ENCODE measurements around the gene PTPN1. TPM values are rescaled to one million over a fixed set of nuclear protein-coding genes. Genes with fewer than 3 reads are reported as not detected.

PTPN1 gene
- total RNA-seq, 1 donor from 2014 or later = 38.1 TPM

GRCh38 chr20:50527068-50527605 lies 17.0 kb downstream of the PTPN1 start:
- no peak for TF ChIP-seq EZH2phosphoT487 (IDR thresholded peaks at IDR 0.05)
- H3K4me3 ChIP-seq = no peak overlapping the region
- H3K79me2 ChIP-seq (ENCODE audit: low read depth) = peaks cover 95% of the 10 kb centered on the region
- Mint-ChIP-seq H3K4me1 (peaks cover 10% of the 10 kb centered on the region), H3K36me3 (peaks cover 6% of the 10 kb centered on the region), H3K9me3 (no peaks in the 10 kb centered on the region), H3K27ac (no peak overlapping the region), H3K27me3 (ENCODE audit: insufficient read depth, low read depth) (no peaks in the 10 kb centered on the region), H3K4me3 (no peak overlapping the region)
- no peak overlapping the region for H3K9ac ChIP-seq
- no peaks in the 10 kb centered on the region for H3F3A ChIP-seq (ENCODE audit: low read depth)
- H3K4me1 ChIP-seq = peaks cover 13% of the 10 kb centered on the region
- no peaks in the 10 kb centered on the region for H3K9me3 ChIP-seq (ENCODE audit: low read depth)
- H4K20me1 ChIP-seq (ENCODE audit: low read depth) = peaks cover 43% of the 10 kb centered on the region
- DNase-seq (ENCODE audit: low spot score) = no peak
- H2AFZ ChIP-seq (replicated peaks) = no peak overlapping the region
- no peaks in the 10 kb centered on the region for H3K36me3 ChIP-seq
- H3K27me3 ChIP-seq = no peaks in the 10 kb centered on the region
- no peak overlapping the region for H3K4me2 ChIP-seq
- no peak overlapping the region for H3K27ac ChIP-seq

DNA sequence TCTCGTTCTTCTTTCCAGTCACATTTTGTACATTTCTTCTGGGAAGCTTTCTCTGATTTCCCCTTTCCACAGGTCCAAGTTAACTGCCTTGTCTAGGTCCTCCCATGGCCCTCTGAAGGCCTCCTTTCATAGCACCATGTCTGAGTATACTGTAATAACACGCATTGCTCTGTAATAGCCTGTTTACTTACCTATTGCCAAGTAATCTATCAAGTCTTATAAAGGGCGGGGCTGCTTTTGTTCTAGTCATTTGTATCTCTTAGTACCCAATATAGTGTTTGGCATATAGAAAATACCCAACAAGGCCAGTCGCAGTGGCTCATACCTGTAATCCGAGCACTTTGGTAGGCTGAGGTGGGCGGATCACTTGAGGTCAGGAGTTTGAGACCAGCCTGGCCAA lies 17.9 kb downstream of the PTPN1 start:
- no peaks in the 10 kb centered on the region for H3K9me3 Mint-ChIP-seq
- no peak overlapping the region for H3K4me3 Mint-ChIP-seq
- H3K27me3 ChIP-seq = no peaks in the 10 kb centered on the region
- H3F3A ChIP-seq (ENCODE audit: low read depth) = no peaks in the 10 kb centered on the region
- H3K9me3 ChIP-seq (ENCODE audit: low read depth) = no peaks in the 10 kb centered on the region
- H3K36me3 Mint-ChIP-seq = peaks cover 4% of the 10 kb centered on the region
- no peaks in the 10 kb centered on the region for H3K27me3 Mint-ChIP-seq (ENCODE audit: insufficient read depth, low read depth)
- no peak for DNase-seq (ENCODE audit: low spot score)
- H3K4me1 ChIP-seq = peaks cover 21% of the 10 kb centered on the region
- peaks cover 48% of the 10 kb centered on the region for H4K20me1 ChIP-seq (ENCODE audit: low read depth)
- peaks cover 12% of the 10 kb centered on the region for H3K4me1 Mint-ChIP-seq
- H3K4me2 ChIP-seq = no peak overlapping the region
- no peak overlapping the region for H3K27ac Mint-ChIP-seq
- no peak overlapping the region for H3K27ac ChIP-seq
- H3K79me2 ChIP-seq (ENCODE audit: low read depth) = peaks cover 95% of the 10 kb centered on the region
- no peak overlapping the region for H3K4me3 ChIP-seq
- no peak for TF ChIP-seq CTCF (IDR thresholded peaks at IDR 0.05)
- TF ChIP-seq EZH2 (IDR thresholded peaks at IDR 0.05) = no peak
- no peak for TF ChIP-seq EZH2phosphoT487 (IDR thresholded peaks at IDR 0.05)
- no peak overlapping the region for H2AFZ ChIP-seq (replicated peaks)
- no peak overlapping the region for H3K9ac ChIP-seq
- H3K36me3 ChIP-seq = no peaks in the 10 kb centered on the region

- Mint-ChIP-seq H3K36me3 (peaks cover 4% of the 10 kb centered on the region), H3K9me3 (no peaks in the 10 kb centered on the region), H3K4me3 (no peak overlapping the region), H3K27me3 (ENCODE audit: insufficient read depth, low read depth) (no peaks in the 10 kb centered on the region), H3K27ac (no peak overlapping the region), H3K4me1 (peaks cover 8% of the 10 kb centered on the region)
- no peak for DNase-seq (ENCODE audit: low spot score)
- Histone ChIP-seq H3K27me3 (no peaks in the 10 kb centered on the region), H3K36me3 (no peaks in the 10 kb centered on the region), H3K27ac (no peak overlapping the region), H3K79me2 (ENCODE audit: low read depth) (peaks cover 95% of the 10 kb centered on the region), H3F3A (ENCODE audit: low read depth) (no peaks in the 10 kb centered on the region), H3K4me3 (no peak overlapping the region), H3K9ac (no peak overlapping the region), H3K4me1 (peaks cover 26% of the 10 kb centered on the region), H2AFZ (replicated peaks) (no peak overlapping the region), H3K4me2 (no peak overlapping the region), H3K9me3 (ENCODE audit: low read depth) (no peaks in the 10 kb centered on the region), H4K20me1 (ENCODE audit: low read depth) (peaks cover 56% of the 10 kb centered on the region)
- TF ChIP-seq EZH2 (IDR thresholded peaks at IDR 0.05) (no peak), CTCF (IDR thresholded peaks at IDR 0.05) (no peak), EZH2phosphoT487 (IDR thresholded peaks at IDR 0.05) (no peak)
These were observed 18.7 kb downstream of the PTPN1 start for GRCh38 chr20:50528804-50529351.

DNA sequence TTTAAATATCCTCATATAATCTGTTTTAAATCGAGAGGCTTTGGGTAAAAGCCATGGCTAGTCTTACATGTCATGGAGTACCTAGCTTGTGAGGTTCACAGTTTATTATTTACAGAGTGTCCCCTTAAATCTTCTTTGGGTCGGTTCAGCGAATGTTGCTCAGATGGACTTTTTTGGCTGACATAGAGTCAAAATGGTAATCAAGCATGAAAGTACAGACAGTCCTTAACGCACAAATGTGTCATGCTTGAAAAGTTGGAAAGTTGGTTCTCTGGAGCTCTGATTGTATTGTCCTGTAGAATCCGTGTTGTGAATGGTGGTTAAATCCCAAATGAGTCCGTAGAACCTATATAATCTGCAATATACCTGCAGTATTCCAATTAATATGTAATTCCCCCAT lies 22.0 kb downstream of the PTPN1 start:
- no peaks in the 10 kb centered on the region for H3K27me3 Mint-ChIP-seq (ENCODE audit: insufficient read depth, low read depth)
- no peaks in the 10 kb centered on the region for H3K9me3 Mint-ChIP-seq
- Histone ChIP-seq H3K27me3 (no peaks in the 10 kb centered on the region), H3F3A (ENCODE audit: low read depth) (no peaks in the 10 kb centered on the region), H3K27ac (no peak overlapping the region), H3K79me2 (ENCODE audit: low read depth) (peaks cover 99% of the 10 kb centered on the region), H3K4me3 (no peak overlapping the region), H4K20me1 (ENCODE audit: low read depth) (peaks cover 58% of the 10 kb centered on the region), H3K36me3 (no peaks in the 10 kb centered on the region), H2AFZ (replicated peaks) (no peak overlapping the region), H3K4me2 (no peak overlapping the region), H3K9ac (no peak overlapping the region), H3K9me3 (ENCODE audit: low read depth) (no peaks in the 10 kb centered on the region), H3K4me1 (peaks cover 43% of the 10 kb centered on the region)
- peaks cover 13% of the 10 kb centered on the region for H3K4me1 Mint-ChIP-seq
- TF ChIP-seq CTCF (IDR thresholded peaks at IDR 0.05) = no peak
- TF ChIP-seq EZH2 (IDR thresholded peaks at IDR 0.05) = no peak
- TF ChIP-seq EZH2phosphoT487 (IDR thresholded peaks at IDR 0.05) = no peak
- H3K36me3 Mint-ChIP-seq = peaks cover 4% of the 10 kb centered on the region
- no peak for DNase-seq (ENCODE audit: low spot score)
- peak overlapping the region; percentile 72 for H3K27ac Mint-ChIP-seq
- H3K4me3 Mint-ChIP-seq = no peak overlapping the region

All from neural progenitor cell (in vitro differentiated cells).